GM18870 (cell line): ENCODE data around the gene ECM1.

ENCODE experiments used
- ATAC-seq: cut with Tn5 transposase; IDR thresholded peaks from one replicate; pipeline ENCODE4 v1.9.1; 2021; ENCODE audit warnings: moderate library complexity; ENCODE audit not compliant: unreplicated experiment

The ECM1 gene

GRCh38 chr1:150507912-150508864 lies at the start of gene ECM1:
TSS of gene ECM1 (plus strand) at chr1:150508109. CDS start at chr1:150508210, 101 bp downstream.
- ATAC-seq: no peak

- no peak for ATAC-seq
Measured at GRCh38 chr1:150464422-150464826, 43.5 kb upstream of the ECM1 start.

GRCh38 chr1:150466964-150467363 lies 40.9 kb upstream of the ECM1 start:
- no peak for ATAC-seq

GRCh38 chr1:150469291-150469690 lies 38.6 kb upstream of the ECM1 start:
- ATAC-seq: no peak

GRCh38 chr1:150472601-150473200 lies 35.2 kb upstream of the ECM1 start:
- ATAC-seq: no peak

- ATAC-seq: no peak
Measured at GRCh38 chr1:150473659-150474058, 34.2 kb upstream of the ECM1 start.

GRCh38 chr1:150474869-150475268 lies 33.0 kb upstream of the ECM1 start:
- no peak for ATAC-seq

- no peak for ATAC-seq
Measured at GRCh38 chr1:150476754-150477153, 31.2 kb upstream of the ECM1 start.

- no peak for ATAC-seq
Measured at GRCh38 chr1:150477320-150477719, 30.6 kb upstream of the ECM1 start.

GRCh38 chr1:150477733-150478132 lies 30.2 kb upstream of the ECM1 start:
- ATAC-seq: no peak

GRCh38 chr1:150479370-150479769 lies 28.5 kb upstream of the ECM1 start:
- no peak for ATAC-seq

GRCh38 chr1:150479927-150480352 lies 28.0 kb upstream of the ECM1 start:
- no peak for ATAC-seq

GRCh38 chr1:150484431-150484830 lies 23.5 kb upstream of the ECM1 start:
- ATAC-seq: no peak

- ATAC-seq: no peak
Measured at GRCh38 chr1:150484861-150485260, 23.0 kb upstream of the ECM1 start.

GRCh38 chr1:150486966-150487762 lies 20.7 kb upstream of the ECM1 start, which contains the start of gene TARS2:
TSS of gene TARS2 (plus strand) at chr1:150487419. CDS start at chr1:150487451, 32 bp downstream.
- ATAC-seq: peak; percentile 98

- ATAC-seq: no peak
Measured at GRCh38 chr1:150487763-150488115, 20.2 kb upstream of the ECM1 start.

GRCh38 chr1:150493175-150493574 lies 14.7 kb upstream of the ECM1 start:
- ATAC-seq: no peak

GRCh38 chr1:150498342-150498741 lies 9.6 kb upstream of the ECM1 start:
- no peak for ATAC-seq

- ATAC-seq: no peak
Measured at GRCh38 chr1:150505431-150505830, 2.5 kb upstream of the ECM1 start.

GRCh38 chr1:150508982-150509381 lies 1.1 kb downstream of the ECM1 start:
- no peak for ATAC-seq

- ATAC-seq: no peak
Measured at GRCh38 chr1:150511551-150511950, 3.6 kb downstream of the ECM1 start.
